ENCODE data around the gene EPHA10.

Gene EPHA10

GRCh38 chr1:37714689-37715088 is 50.2 kb downstream of the EPHA10 start (continued):
- TF ChIP-seq POU6F1 (CRISPR knock-in tag; IDR thresholded peaks at IDR 0.05; ENCODE audit: borderline replicate concordance, low read depth) (no peak), CSDC2 (CRISPR knock-in tag; IDR thresholded peaks at IDR 0.05) (no peak)

GRCh38 chr1:37714226-37714625 is 50.7 kb downstream of the EPHA10 start:
- no peak for ATAC-seq
- TF ChIP-seq ZFP30 (CRISPR knock-in tag; IDR thresholded peaks at IDR 0.05) (no peak), ZNF70 (CRISPR knock-in tag; IDR thresholded peaks at IDR 0.05) (no peak), PPARA (CRISPR knock-in tag; IDR thresholded peaks at IDR 0.05; ENCODE audit: borderline replicate concordance) (no peak), BACH2 (CRISPR knock-in tag; IDR thresholded peaks at IDR 0.05; ENCODE audit: borderline replicate concordance) (no peak), SNAI2 (CRISPR knock-in tag; IDR thresholded peaks at IDR 0.05) (no peak), ESRRG (CRISPR knock-in tag; IDR thresholded peaks at IDR 0.05) (no peak), PATZ1 (CRISPR knock-in tag; IDR thresholded peaks at IDR 0.05; ENCODE audit: borderline replicate concordance) (no peak), ZC3H10 (CRISPR knock-in tag; IDR thresholded peaks at IDR 0.05) (no peak), ARNTL (CRISPR knock-in tag; IDR thresholded peaks at IDR 0.05; ENCODE audit: borderline replicate concordance, low read depth) (no peak), TOX (CRISPR knock-in tag; IDR thresholded peaks at IDR 0.05; ENCODE audit: borderline replicate concordance) (no peak), GLIS3 (CRISPR knock-in tag; IDR thresholded peaks at IDR 0.05) (no peak), TSHZ2 (CRISPR knock-in tag; IDR thresholded peaks at IDR 0.05) (no peak), CSRNP3 (CRISPR knock-in tag; IDR thresholded peaks at IDR 0.05) (no peak), ZNF565 (CRISPR knock-in tag; conservative IDR thresholded peaks at IDR 0.05; ENCODE audit: low read depth) (no peak)

GRCh38 chr1:37708471-37708870 is 56.4 kb downstream of the EPHA10 start:
- no peak for TF ChIP-seq ZFP3 (CRISPR knock-in tag; IDR thresholded peaks at IDR 0.05)
- TF ChIP-seq ZNF70 (CRISPR knock-in tag; IDR thresholded peaks at IDR 0.05), result no peak
- no peak for TF ChIP-seq GLIS3 (CRISPR knock-in tag; IDR thresholded peaks at IDR 0.05)
- TF ChIP-seq, protein P1, sequence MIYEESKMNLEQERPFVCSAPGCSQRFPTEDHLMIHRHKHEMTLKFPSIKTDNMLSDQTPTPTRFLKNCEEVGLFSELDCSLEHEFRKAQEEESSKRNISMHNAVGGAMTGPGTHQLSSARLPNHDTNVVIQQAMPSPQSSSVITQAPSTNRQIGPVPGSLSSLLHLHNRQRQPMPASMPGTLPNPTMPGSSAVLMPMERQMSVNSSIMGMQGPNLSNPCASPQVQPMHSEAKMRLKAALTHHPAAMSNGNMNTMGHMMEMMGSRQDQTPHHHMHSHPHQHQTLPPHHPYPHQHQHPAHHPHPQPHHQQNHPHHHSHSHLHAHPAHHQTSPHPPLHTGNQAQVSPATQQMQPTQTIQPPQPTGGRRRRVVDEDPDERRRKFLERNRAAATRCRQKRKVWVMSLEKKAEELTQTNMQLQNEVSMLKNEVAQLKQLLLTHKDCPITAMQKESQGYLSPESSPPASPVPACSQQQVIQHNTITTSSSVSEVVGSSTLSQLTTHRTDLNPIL (CRISPR knock-in tag; IDR thresholded peaks at IDR 0.05; ENCODE audit: low read depth), result no peak
- TF ChIP-seq CSDC2 (CRISPR knock-in tag; IDR thresholded peaks at IDR 0.05), result no peak
- TF ChIP-seq ISL1 (CRISPR knock-in tag; IDR thresholded peaks at IDR 0.05), result no peak
- TF ChIP-seq CSRNP3 (CRISPR knock-in tag; IDR thresholded peaks at IDR 0.05), result no peak
- TF ChIP-seq PATZ1 (CRISPR knock-in tag; IDR thresholded peaks at IDR 0.05; ENCODE audit: borderline replicate concordance), result no peak
- TF ChIP-seq ZFP30 (CRISPR knock-in tag; IDR thresholded peaks at IDR 0.05), result no peak
- TF ChIP-seq PPARA (CRISPR knock-in tag; IDR thresholded peaks at IDR 0.05; ENCODE audit: borderline replicate concordance), result no peak
- TF ChIP-seq TOX (CRISPR knock-in tag; IDR thresholded peaks at IDR 0.05; ENCODE audit: borderline replicate concordance), result no peak
- TF ChIP-seq ESRRG (CRISPR knock-in tag; IDR thresholded peaks at IDR 0.05), result no peak
- no peak for ATAC-seq
